PC-3 (cell line): Measurements from ENCODE around the gene BCORL1. TPM values are rescaled to one million over a fixed set of nuclear protein-coding genes. Genes with fewer than 3 reads are reported as not detected.

ENCODE experiments used
- ATAC-seq: fragments of 200-7000 bp; cut with Tn5 transposase; 2 replicates; pipeline ENCODE4 v1.9.1; 2020; ENCODE audit warnings: mild to moderate bottlenecking, moderate library complexity
- BruUV-seq: library from RNA; stranded (reverse); fragments of 400-500 nt; replicated peaks from 2 replicates; lab custom pipeline; 2021; lab: Mats Ljungman, UMichigan
- CTCF ChIA-PET: fragments of 300-600 bp; sonication (Branson Sonifier 250); formaldehyde crosslinking; loops from one replicate; lab custom pipeline; 2022; ENCODE audit warnings: antibody characterized with exemption; lab: Charles Lee
- POLR2A ChIA-PET: fragments of 300-600 bp; sonication (Branson Sonifier 250); formaldehyde crosslinking; loops from one replicate; lab custom pipeline; 2022; ENCODE audit warnings: antibody characterized with exemption; ENCODE audit not compliant: unreplicated experiment; lab: Charles Lee
- DNase-seq: peaks from one replicate; pipeline ENCODE4 v3.0.0-alpha.2; 2015
- H2AFZ ChIP-seq: fragments of 300-600 bp; sonication (generic); 2 replicates; pipeline ENCODE4 v1.6.0; 2016; ENCODE audit warnings: antibody characterized with exemption, low read length
- H3F3A ChIP-seq: fragments of 300-600 bp; sonication (generic); one replicate; pipeline ENCODE4 v1.6.0; 2017; ENCODE audit warnings: antibody characterized with exemption, low read length, control low read depth, mild to moderate bottlenecking; ENCODE audit not compliant: unreplicated experiment
- H3K27ac ChIP-seq: fragments of 300-600 bp; sonication (generic); 2 replicates; pipeline ENCODE4 v1.5.1; 2016; ENCODE audit warnings: mild to moderate bottlenecking, low read length
- H3K27me3 ChIP-seq: fragments of 300-600 bp; sonication (generic); 2 replicates; pipeline ENCODE4 v1.6.1; 2016; ENCODE audit warnings: low read length, mixed read lengths
- H3K36me3 ChIP-seq: fragments of 300-600 bp; sonication (generic); 2 replicates; pipeline ENCODE4 v1.6.1; 2016; ENCODE audit warnings: low read depth, mixed run types, low read length, mixed read lengths
- H3K4me1 ChIP-seq: fragments of 300-600 bp; sonication (generic); 2 replicates; pipeline ENCODE4 v1.5.1; 2016; ENCODE audit warnings: low read length; ENCODE audit not compliant: insufficient read depth
- H3K4me2 ChIP-seq: fragments of 300-600 bp; sonication (generic); 2 replicates; pipeline ENCODE4 v1.6.0; 2016; ENCODE audit warnings: low read length
- H3K4me3 ChIP-seq: fragments of 300-600 bp; sonication (generic); 2 replicates; pipeline ENCODE4 v1.5.1; 2016; ENCODE audit warnings: mild to moderate bottlenecking, low read length, mixed read lengths
- H3K79me2 ChIP-seq: fragments of 300-600 bp; sonication (generic); 2 replicates; pipeline ENCODE4 v1.6.1; 2017; ENCODE audit warnings: low read length, mixed read lengths
- H3K9ac ChIP-seq: fragments of 300-600 bp; sonication (generic); 2 replicates; pipeline ENCODE4 v1.6.0; 2016; ENCODE audit warnings: mild to moderate bottlenecking, low read length
- H3K9me2 ChIP-seq: fragments of 300-600 bp; sonication (generic); replicated peaks from 2 replicates; pipeline ENCODE4 v1.6.1; 2016; ENCODE audit warnings: mixed run types, low read length, mixed read lengths
- H3K9me3 ChIP-seq: fragments of 300-600 bp; sonication (generic); 2 replicates; pipeline ENCODE4 v1.6.1; 2016; ENCODE audit warnings: low read length, mixed read lengths
- H4K20me1 ChIP-seq: fragments of 300-600 bp; sonication (generic); 2 replicates; pipeline ENCODE4 v1.6.1; 2016; ENCODE audit warnings: low read length, mixed read lengths
- EZH2 ChIP-seq: fragments of 300-600 bp; sonication (generic); IDR thresholded peaks from one replicate; pipeline ENCODE4 v1.6.1; 2017; ENCODE audit warnings: antibody characterized with exemption, mild to moderate bottlenecking, low read length; ENCODE audit not compliant: unreplicated experiment
- EZH2phosphoT487 ChIP-seq: fragments of 300-600 bp; sonication (generic); IDR thresholded peaks from 2 replicates; pipeline ENCODE4 v1.6.1; 2018; ENCODE audit warnings: mild to moderate bottlenecking, antibody characterized with exemption, low read length, borderline replicate concordance
- intact Hi-C: fragments of 100-400 bp; cut with micrococcal nuclease; formaldehyde crosslinking; loops from 2 replicates; pipeline ENCODE4 v1.9.0; 2023
- total RNA-seq: library from RNA; depleted of rRNA; stranded (reverse); fragments of >200 nt; gene quantifications from 2 replicates; pipeline ENCODE4 v1.2.3, GENCODE V29; 2014
- TF ChIP-seq, protein P1 (sequence below): fragments of 300-600 bp; sonication (generic); conservative IDR thresholded peaks from 2 replicates; pipeline ENCODE4 v1.5.1; 2017; ENCODE audit warnings: antibody characterized with exemption, low read depth, mild to moderate bottlenecking, low read length

Gene BCORL1
- total RNA-seq, 1 experiment from 2014 or later = 3.1 TPM

DNA sequence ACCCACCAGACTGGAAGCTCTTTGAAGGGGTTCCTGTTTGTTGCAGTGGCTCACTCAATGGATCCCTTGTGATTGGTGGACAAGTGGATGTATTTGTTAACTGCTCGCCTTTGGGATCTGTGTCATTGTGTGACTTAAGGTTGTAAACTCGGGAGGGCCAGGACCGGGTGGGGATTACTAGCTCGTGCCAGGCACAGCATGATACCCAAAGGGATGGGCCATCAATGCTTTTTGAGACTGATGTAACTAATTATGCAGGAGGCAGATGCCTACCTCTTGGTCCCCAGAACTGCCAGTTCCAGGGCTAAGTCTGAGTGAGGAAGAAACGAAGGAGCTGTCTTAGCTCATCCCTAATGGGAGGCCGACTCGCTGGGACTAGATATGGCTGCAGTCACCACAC, 48.7 kb upstream of the BCORL1 start:
- Histone ChIP-seq H3K9me3 (no peaks in the 10 kb centered on the region), H3K27ac (no peak overlapping the region), H3F3A (no peaks in the 10 kb centered on the region), H3K9ac (no peak overlapping the region), H4K20me1 (no peaks in the 10 kb centered on the region), H2AFZ (no peak overlapping the region), H3K9me2 (no peaks in the 10 kb centered on the region), H3K4me2 (no peak overlapping the region), H3K4me3 (no peak overlapping the region), H3K4me1 (no peaks in the 10 kb centered on the region), H3K36me3 (no peaks in the 10 kb centered on the region; the same call in 1 of the 2 replicates), H3K27me3 (no peaks in the 10 kb centered on the region), H3K79me2 (no peaks in the 10 kb centered on the region)
- ATAC-seq = no peak
- no TSS peak for BruUV-seq
- intact Hi-C loops = no loop called here
- TF ChIP-seq EZH2phosphoT487 = no peak
- TF ChIP-seq, protein P1, sequence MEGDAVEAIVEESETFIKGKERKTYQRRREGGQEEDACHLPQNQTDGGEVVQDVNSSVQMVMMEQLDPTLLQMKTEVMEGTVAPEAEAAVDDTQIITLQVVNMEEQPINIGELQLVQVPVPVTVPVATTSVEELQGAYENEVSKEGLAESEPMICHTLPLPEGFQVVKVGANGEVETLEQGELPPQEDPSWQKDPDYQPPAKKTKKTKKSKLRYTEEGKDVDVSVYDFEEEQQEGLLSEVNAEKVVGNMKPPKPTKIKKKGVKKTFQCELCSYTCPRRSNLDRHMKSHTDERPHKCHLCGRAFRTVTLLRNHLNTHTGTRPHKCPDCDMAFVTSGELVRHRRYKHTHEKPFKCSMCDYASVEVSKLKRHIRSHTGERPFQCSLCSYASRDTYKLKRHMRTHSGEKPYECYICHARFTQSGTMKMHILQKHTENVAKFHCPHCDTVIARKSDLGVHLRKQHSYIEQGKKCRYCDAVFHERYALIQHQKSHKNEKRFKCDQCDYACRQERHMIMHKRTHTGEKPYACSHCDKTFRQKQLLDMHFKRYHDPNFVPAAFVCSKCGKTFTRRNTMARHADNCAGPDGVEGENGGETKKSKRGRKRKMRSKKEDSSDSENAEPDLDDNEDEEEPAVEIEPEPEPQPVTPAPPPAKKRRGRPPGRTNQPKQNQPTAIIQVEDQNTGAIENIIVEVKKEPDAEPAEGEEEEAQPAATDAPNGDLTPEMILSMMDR = no peak
- no peak for DNase-seq
- ChIA-PET POLR2A (no interaction called here), CTCF (interaction anchor here (0.6 kb wide), 1 partner anchor 146 kb away, joined by 3 read pairs; no protein-coding TSS in a partner anchor)

DNA sequence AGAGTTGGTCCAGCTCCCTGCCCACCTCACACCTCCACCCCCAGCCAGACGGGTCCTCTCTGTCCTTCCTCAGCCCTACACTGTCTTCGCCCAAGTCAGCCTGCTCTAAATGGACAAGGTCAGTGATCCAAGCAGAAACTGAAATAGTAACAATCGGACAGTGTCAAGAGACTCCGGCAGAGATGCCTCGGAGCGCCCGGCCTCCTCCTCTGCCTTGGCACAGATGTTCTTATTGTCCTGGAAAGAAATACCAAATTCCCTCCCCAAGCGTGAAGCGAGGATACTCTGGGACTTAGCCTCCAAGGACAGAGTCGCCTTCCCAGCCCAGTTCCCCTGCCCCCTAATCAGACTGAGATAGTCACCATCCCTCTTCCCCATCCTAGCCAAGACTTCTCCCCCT, 48.0 kb upstream of the BCORL1 start:
- Histone ChIP-seq H3K9me3 (no peaks in the 10 kb centered on the region), H3K4me3 (no peak overlapping the region), H3K4me1 (no peaks in the 10 kb centered on the region), H2AFZ (no peak overlapping the region), H3K36me3 (no peaks in the 10 kb centered on the region), H4K20me1 (no peaks in the 10 kb centered on the region), H3K4me2 (no peak overlapping the region), H3K79me2 (no peaks in the 10 kb centered on the region), H3F3A (no peaks in the 10 kb centered on the region), H3K9me2 (no peaks in the 10 kb centered on the region), H3K27me3 (no peaks in the 10 kb centered on the region), H3K9ac (no peak overlapping the region), H3K27ac (no peak overlapping the region)
- no TSS peak for BruUV-seq
- POLR2A ChIA-PET = no interaction called here
- no peak for TF ChIP-seq EZH2
- no peak for TF ChIP-seq EZH2phosphoT487
- TF ChIP-seq, protein P1 = no peak
- intact Hi-C loops = no loop called here
- no peak for ATAC-seq
- CTCF ChIA-PET = interaction anchor here (0.6 kb wide), 1 partner anchor 145 kb away, joined by 3 read pairs; no protein-coding TSS in a partner anchor
- no peak for DNase-seq

DNA sequence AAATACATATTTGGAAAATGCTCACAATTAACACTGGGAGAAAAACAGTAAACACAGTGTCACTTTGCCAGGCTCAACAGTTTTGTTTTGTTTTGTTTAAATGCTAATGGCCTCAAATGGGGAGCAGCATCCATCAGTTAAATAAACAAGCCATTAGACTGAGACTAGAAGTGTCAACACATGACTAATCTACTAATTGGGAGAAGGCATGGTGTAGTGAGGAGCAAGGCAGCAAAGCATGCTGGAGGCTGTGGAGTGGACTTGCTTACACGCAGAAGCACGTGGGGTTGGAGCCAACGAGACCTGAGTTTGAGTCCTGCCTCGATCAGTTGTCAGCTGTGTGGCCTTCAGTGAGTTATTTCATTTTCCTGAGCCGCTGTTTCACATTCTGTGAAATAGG, 47.5 kb upstream of the BCORL1 start:
- ATAC-seq = no peak
- POLR2A ChIA-PET = no interaction called here
- no peaks in the 10 kb centered on the region for H4K20me1 ChIP-seq
- no TSS peak for BruUV-seq
- no peak for DNase-seq
- no peaks in the 10 kb centered on the region for H3K36me3 ChIP-seq
- H3K4me2 ChIP-seq = no peak overlapping the region
- no peaks in the 10 kb centered on the region for H3F3A ChIP-seq
- intact Hi-C loops = no loop called here
- TF ChIP-seq EZH2 (no peak), EZH2phosphoT487 (no peak)
- TF ChIP-seq, protein P1 = no peak
- no peak overlapping the region for H2AFZ ChIP-seq
- no peak overlapping the region for H3K27ac ChIP-seq
- H3K79me2 ChIP-seq = no peaks in the 10 kb centered on the region
- no peak overlapping the region for H3K9ac ChIP-seq
- H3K4me3 ChIP-seq = no peak overlapping the region
- H3K4me1 ChIP-seq = no peaks in the 10 kb centered on the region
- H3K27me3 ChIP-seq = no peaks in the 10 kb centered on the region
- CTCF ChIA-PET = no interaction called here
- H3K9me2 ChIP-seq = no peaks in the 10 kb centered on the region
- no peaks in the 10 kb centered on the region for H3K9me3 ChIP-seq
